ENCODE data around the gene PSMG3. TPM values are rescaled to one million over a fixed set of nuclear protein-coding genes. Genes with fewer than 3 reads are reported as not detected.
"Not testable (repeated sequence)": the region's sequence is repeated elsewhere in the genome, so short reads cannot be mapped to it uniquely, and the experiment has no call there.

Gene PSMG3
- polyA plus RNA-seq, 3 donors = 33.3 to 37.6 (median 37.2) TPM

- DNase-seq (ENCODE audit: low read depth in 3 of 3, low spot score in 2 of 3) = no peak
Measured at GRCh38 chr7:1597066-1597760, 27.4 kb upstream of the PSMG3 start.

- DNase-seq (ENCODE audit: low read depth in 3 of 3, low spot score in 2 of 3) = no peak
Measured at GRCh38 chr7:1596181-1597043, 26.6 kb upstream of the PSMG3 start.

- no peak for DNase-seq (ENCODE audit: low read depth in 3 of 3, low spot score in 2 of 3)
Measured at GRCh38 chr7:1595636-1596035, 25.8 kb upstream of the PSMG3 start.

GRCh38 chr7:1595027-1595426, 25.2 kb upstream of the PSMG3 start:
- no peak for DNase-seq (ENCODE audit: low read depth in 3 of 3, low spot score in 2 of 3)

- no peak for DNase-seq (ENCODE audit: low read depth in 3 of 3, low spot score in 2 of 3)
Measured at GRCh38 chr7:1593904-1594421, 24.1 kb upstream of the PSMG3 start.

GRCh38 chr7:1593091-1593866, 23.4 kb upstream of the PSMG3 start:
- DNase-seq (ENCODE audit: low read depth in 3 of 3, low spot score in 2 of 3) = no peak

- DNase-seq (ENCODE audit: low read depth in 3 of 3, low spot score in 2 of 3) = no peak
Measured at GRCh38 chr7:1592299-1592871, 22.6 kb upstream of the PSMG3 start.

GRCh38 chr7:1591876-1592275, 22.0 kb upstream of the PSMG3 start:
- DNase-seq (ENCODE audit: low read depth in 3 of 3, low spot score in 2 of 3) = no peak

GRCh38 chr7:1591396-1591795, 21.6 kb upstream of the PSMG3 start:
- DNase-seq (ENCODE audit: low read depth in 3 of 3, low spot score in 2 of 3) = no peak

GRCh38 chr7:1590887-1591286, 21.1 kb upstream of the PSMG3 start:
- DNase-seq (ENCODE audit: low read depth in 3 of 3, low spot score in 2 of 3) = no peak

GRCh38 chr7:1590476-1590875, 20.6 kb upstream of the PSMG3 start:
- no peak for DNase-seq (ENCODE audit: low read depth in 3 of 3, low spot score in 2 of 3)

GRCh38 chr7:1588978-1589377, 19.1 kb upstream of the PSMG3 start:
- no peak for DNase-seq (ENCODE audit: low read depth in 3 of 3, low spot score in 2 of 3)

GRCh38 chr7:1587738-1588137, 17.9 kb upstream of the PSMG3 start:
- no peak for DNase-seq (ENCODE audit: low read depth in 3 of 3, low spot score in 2 of 3)

- DNase-seq (ENCODE audit: low read depth in 3 of 3, low spot score in 2 of 3) = no peak
Measured at GRCh38 chr7:1586827-1587705, 17.2 kb upstream of the PSMG3 start.

GRCh38 chr7:1586126-1586826, 16.4 kb upstream of the PSMG3 start:
- no peak for DNase-seq (ENCODE audit: low read depth in 3 of 3, low spot score in 2 of 3)

GRCh38 chr7:1585142-1585981, 15.5 kb upstream of the PSMG3 start:
- no peak for DNase-seq (ENCODE audit: low read depth in 3 of 3, low spot score in 2 of 3)

- no peak for DNase-seq (ENCODE audit: low read depth in 3 of 3, low spot score in 2 of 3)
Measured at GRCh38 chr7:1584700-1585099, 14.9 kb upstream of the PSMG3 start.

GRCh38 chr7:1583241-1583930, 13.6 kb upstream of the PSMG3 start:
- not testable (repeated sequence) for DNase-seq (ENCODE audit: low read depth in 3 of 3, low spot score in 2 of 3)

All from right renal cortex interstitium (tissue), 3 donors.